Breast epithelium (tissue), 4 donors: Measurements from ENCODE around the gene ACOXL. TPM values are rescaled to one million over a fixed set of nuclear protein-coding genes. Genes with fewer than 3 reads are reported as not detected.

Source experiments
- DNase-seq, 2 donors: peaks; one replicate each; pipeline ENCODE4 v3.0.0-alpha.2; 2019; ENCODE audit warnings: low spot score in 2 of 2
- H3K27ac ChIP-seq, 2 donors: fragments of 200-600 bp; sonication (generic) in 1 of 2; one replicate each; pipeline ENCODE4 v1.5.1; 2016 to 2019; ENCODE audit warnings: mild to moderate bottlenecking in 1 of 2
- H3K27me3 ChIP-seq, 2 donors: fragments of 200-600 bp; sonication (generic) in 1 of 2; one replicate each; pipeline versions ENCODE4 v1.5.1 to v1.6.0; 2017 to 2019; ENCODE audit warnings: control low read depth in 1 of 2, mild to moderate bottlenecking in 1 of 2
- H3K36me3 ChIP-seq: fragments of 200-600 bp; one replicate; pipeline ENCODE4 v1.5.1; 2019
- H3K4me1 ChIP-seq, 2 donors: fragments of 200-600 bp; sonication (generic); one replicate each; pipeline ENCODE4 v1.5.1; 2016 to 2019; ENCODE audit warnings: control low read depth in 1 of 2
- H3K4me3 ChIP-seq, 3 donors: fragments of 200-600 bp; sonication (generic); 1 replicate in 2 of 3; 2 replicates in 1 of 3; pipeline ENCODE4 v1.5.1; 2016 to 2019; ENCODE audit warnings: mild to moderate bottlenecking in 3 of 3, moderate library complexity in 2 of 3
- H3K9me3 ChIP-seq, 2 donors: fragments of 200-600 bp; sonication (generic) in 1 of 2; one replicate each; pipeline ENCODE4 v1.5.1; 2016 to 2019; ENCODE audit warnings: control low read depth in 1 of 2
- POLR2A ChIP-seq: fragments of 450-650 bp; IDR thresholded peaks from one replicate; pipeline ENCODE4 v1.6.1; 2016; ENCODE audit warnings: antibody characterized with exemption, mild to moderate bottlenecking, moderate library complexity
- POLR2AphosphoS5 ChIP-seq, 3 donors: sonication (generic); formaldehyde crosslinking; IDR thresholded peaks; one replicate each; pipeline ENCODE4 v1.6.1; 2017; ENCODE audit warnings: antibody characterized with exemption in 3 of 3
- intact Hi-C: fragments of 100-400 bp; cut with DNase I; formaldehyde crosslinking; loops from one replicate; pipeline ENCODE4 v1.15.1; 2023; ENCODE audit warnings: low total_unique reads
- total RNA-seq, 3 donors: library from RNA; depleted of rRNA; stranded (reverse); fragments of >200 nt; gene quantifications; one replicate each; pipeline ENCODE4 v1.1.0, GENCODE V29; 2016
- TF ChIP-seq, protein P1 (sequence below), 3 donors: fragments of 450-650 bp; IDR thresholded peaks; one replicate each; pipeline ENCODE4 v1.5.1; 2016 to 2017; ENCODE audit warnings: antibody characterized with exemption in 3 of 3, mild to moderate bottlenecking in 3 of 3, moderate library complexity in 3 of 3

ACOXL gene
- total RNA-seq, 3 donors from 2014 or later: not detected

GRCh38 chr2:110941226-110941625 lies 208.9 kb downstream of the ACOXL start:
- Histone ChIP-seq H3K4me1 (no peaks in the 10 kb centered on the region), H3K9me3 (no peaks in the 10 kb centered on the region), H3K27me3 (no peaks in the 10 kb centered on the region), H3K36me3 (no peaks in the 10 kb centered on the region), H3K4me3 (no peak overlapping the region), H3K27ac (no peak overlapping the region)
- intact Hi-C loops: no loop called here
- DNase-seq: no peak
- TF ChIP-seq POLR2A (no peak), POLR2AphosphoS5 (IDR thresholded peaks at IDR 0.05) (no peak)
- TF ChIP-seq, protein P1, sequence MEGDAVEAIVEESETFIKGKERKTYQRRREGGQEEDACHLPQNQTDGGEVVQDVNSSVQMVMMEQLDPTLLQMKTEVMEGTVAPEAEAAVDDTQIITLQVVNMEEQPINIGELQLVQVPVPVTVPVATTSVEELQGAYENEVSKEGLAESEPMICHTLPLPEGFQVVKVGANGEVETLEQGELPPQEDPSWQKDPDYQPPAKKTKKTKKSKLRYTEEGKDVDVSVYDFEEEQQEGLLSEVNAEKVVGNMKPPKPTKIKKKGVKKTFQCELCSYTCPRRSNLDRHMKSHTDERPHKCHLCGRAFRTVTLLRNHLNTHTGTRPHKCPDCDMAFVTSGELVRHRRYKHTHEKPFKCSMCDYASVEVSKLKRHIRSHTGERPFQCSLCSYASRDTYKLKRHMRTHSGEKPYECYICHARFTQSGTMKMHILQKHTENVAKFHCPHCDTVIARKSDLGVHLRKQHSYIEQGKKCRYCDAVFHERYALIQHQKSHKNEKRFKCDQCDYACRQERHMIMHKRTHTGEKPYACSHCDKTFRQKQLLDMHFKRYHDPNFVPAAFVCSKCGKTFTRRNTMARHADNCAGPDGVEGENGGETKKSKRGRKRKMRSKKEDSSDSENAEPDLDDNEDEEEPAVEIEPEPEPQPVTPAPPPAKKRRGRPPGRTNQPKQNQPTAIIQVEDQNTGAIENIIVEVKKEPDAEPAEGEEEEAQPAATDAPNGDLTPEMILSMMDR (IDR thresholded peaks at IDR 0.05): no peak

GRCh38 chr2:110943070-110943634 lies 210.8 kb downstream of the ACOXL start:
- no peak for TF ChIP-seq POLR2A
- TF ChIP-seq, protein P1 (IDR thresholded peaks at IDR 0.05): no peak
- no peaks in the 10 kb centered on the region for H3K36me3 ChIP-seq
- H3K4me3 ChIP-seq: no peak overlapping the region
- intact Hi-C loops: no loop called here
- H3K27ac ChIP-seq: no peak overlapping the region
- H3K4me1 ChIP-seq: no peaks in the 10 kb centered on the region
- no peak for DNase-seq
- no peaks in the 10 kb centered on the region for H3K27me3 ChIP-seq
- no peaks in the 10 kb centered on the region for H3K9me3 ChIP-seq

- Histone ChIP-seq H3K36me3 (no peaks in the 10 kb centered on the region), H3K27me3 (no peaks in the 10 kb centered on the region), H3K27ac (no peak overlapping the region), H3K9me3 (no peaks in the 10 kb centered on the region), H3K4me1 (no peaks in the 10 kb centered on the region), H3K4me3 (no peak overlapping the region)
- no peak for DNase-seq
- intact Hi-C loops: no loop called here
- TF ChIP-seq, protein P1 (IDR thresholded peaks at IDR 0.05): no peak
- TF ChIP-seq POLR2A (no peak), POLR2AphosphoS5 (IDR thresholded peaks at IDR 0.05) (no peak)
These were observed 214.5 kb downstream of the ACOXL start for GRCh38 chr2:110946902-110947301.

DNA sequence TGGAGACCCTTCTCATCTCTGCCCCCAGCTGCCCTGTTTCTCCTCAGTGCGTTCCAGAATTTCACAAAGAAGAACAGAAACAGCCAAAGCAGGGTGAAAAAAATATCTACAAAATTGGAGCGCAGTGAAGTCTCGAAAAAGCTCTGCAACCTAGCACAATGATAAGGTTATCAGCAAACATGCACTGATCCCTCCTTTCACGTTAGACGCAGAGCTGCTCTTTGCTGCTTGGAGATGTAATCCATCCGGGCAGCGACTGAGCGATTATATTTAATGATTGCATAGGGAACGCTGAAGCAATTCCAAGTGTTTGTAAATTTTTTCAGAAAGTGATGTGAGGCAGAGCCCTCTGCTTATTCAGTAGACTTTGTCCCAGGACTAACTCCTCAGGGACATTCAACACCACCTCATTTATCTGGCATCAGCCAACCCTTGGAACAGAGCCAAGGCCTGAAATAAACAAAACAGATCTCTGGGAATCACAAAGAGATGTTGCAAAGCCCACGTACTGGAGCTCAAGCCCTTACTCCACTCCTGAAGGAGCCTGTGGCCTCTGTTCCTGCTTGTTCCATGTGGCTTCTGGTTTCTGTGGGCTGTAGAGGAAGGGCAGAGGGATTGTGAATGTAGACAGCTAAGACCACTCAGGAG lies 215.8 kb downstream of the ACOXL start:
- Histone ChIP-seq H3K27me3 (no peaks in the 10 kb centered on the region), H3K4me1 (no peaks in the 10 kb centered on the region), H3K9me3 (no peaks in the 10 kb centered on the region), H3K4me3 (no peak overlapping the region), H3K27ac (no peak overlapping the region), H3K36me3 (no peaks in the 10 kb centered on the region)
- DNase-seq: no peak
- intact Hi-C loops: no loop called here
- no peak for TF ChIP-seq POLR2AphosphoS5 (IDR thresholded peaks at IDR 0.05)
- no peak for TF ChIP-seq POLR2A

- Histone ChIP-seq H3K27me3 (no peaks in the 10 kb centered on the region), H3K4me1 (no peaks in the 10 kb centered on the region), H3K9me3 (no peaks in the 10 kb centered on the region), H3K4me3 (no peak overlapping the region), H3K27ac (no peak overlapping the region), H3K36me3 (no peaks in the 10 kb centered on the region)
- TF ChIP-seq POLR2A: no peak
- no peak for TF ChIP-seq POLR2AphosphoS5 (IDR thresholded peaks at IDR 0.05)
- TF ChIP-seq, protein P1 (IDR thresholded peaks at IDR 0.05): no peak
- intact Hi-C loops: no loop called here
- DNase-seq: no peak
These were observed 217.9 kb downstream of the ACOXL start for GRCh38 chr2:110950281-110950680.
